NT2/D1 (cell line): ENCODE measurements around the gene GPR162.

Experiments used
- YY1 ChIP-seq: IDR thresholded peaks from 2 replicates; pipeline ENCODE4 v1.6.1; 2011; ENCODE audit not compliant: insufficient read length, insufficient read depth
- ZNF274 ChIP-seq: IDR thresholded peaks from 2 replicates; pipeline ENCODE4 v1.6.1; 2011; ENCODE audit warnings: mild to moderate bottlenecking, low read depth, low read length

DNA sequence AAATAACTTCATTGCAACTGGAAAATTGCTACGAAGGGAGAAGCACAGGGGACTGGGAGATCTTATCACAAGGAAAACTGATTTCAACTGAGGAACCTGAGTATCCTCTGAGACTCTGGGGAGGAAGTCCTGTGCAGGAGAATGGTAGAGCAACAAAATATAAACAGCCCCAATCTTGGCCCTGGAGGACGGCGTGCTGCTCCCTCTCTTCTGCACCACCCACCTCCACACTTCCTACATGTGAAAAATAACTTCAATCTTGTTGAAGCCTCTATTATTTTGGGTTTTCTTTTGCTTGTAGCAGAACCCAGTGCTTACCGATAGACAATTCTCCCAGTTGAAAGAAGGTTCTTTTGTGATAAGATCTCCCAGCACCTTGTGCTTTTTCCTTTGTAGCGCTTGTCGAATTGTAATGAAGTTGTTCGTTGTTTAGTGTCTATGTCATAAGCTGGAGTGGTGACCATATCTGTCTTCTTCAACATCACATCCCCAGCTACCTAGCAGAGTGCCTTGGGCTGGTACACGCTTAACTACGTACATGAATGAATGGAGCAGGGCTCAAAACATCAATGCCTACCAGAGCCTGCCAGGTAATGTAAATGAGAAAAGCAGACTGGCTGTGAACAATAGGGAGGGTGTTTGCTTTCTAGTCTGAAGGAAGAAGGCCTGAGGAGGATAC is 35.1 kb upstream of the GPR162 start:
- TF ChIP-seq YY1 (no peak), ZNF274 (no peak)
